OCI-LY1 (cell line): ENCODE data around the gene ZNF521.

Source experiments
- H2AFZ ChIP-seq: fragments of 200-600 bp; sonication (generic), shearing (Covaris generic); 2 replicates; pipeline ENCODE4 v1.6.0; 2014; ENCODE audit warnings: antibody characterized with exemption, mild to moderate bottlenecking, low read length
- H3F3A ChIP-seq: fragments of 200-600 bp; sonication (generic), shearing (Covaris generic); 2 replicates; pipeline ENCODE4 v1.6.0; 2014; ENCODE audit warnings: mild to moderate bottlenecking, antibody characterized with exemption, low read length, moderate library complexity; ENCODE audit not compliant: insufficient read depth
- H3K27ac ChIP-seq: fragments of 200-600 bp; sonication (generic); 2 replicates; pipeline ENCODE4 v1.5.1; 2014; ENCODE audit warnings: low read length, mixed run types, mild to moderate bottlenecking, low read depth; ENCODE audit not compliant: poor library complexity, severe bottlenecking
- H3K27me3 ChIP-seq: fragments of 200-600 bp; sonication (generic); 2 replicates; pipeline ENCODE4 v1.6.0; 2014; ENCODE audit warnings: antibody characterized with exemption, mild to moderate bottlenecking, low read length, moderate library complexity; ENCODE audit not compliant: insufficient read depth
- H3K36me3 ChIP-seq: fragments of 200-600 bp; sonication (generic); 2 replicates; pipeline ENCODE4 v1.6.1; 2014; ENCODE audit warnings: mild to moderate bottlenecking, antibody characterized with exemption, low read length, moderate library complexity, mixed read lengths; ENCODE audit not compliant: insufficient read depth
- H3K4me1 ChIP-seq: fragments of 200-600 bp; sonication (generic); 2 replicates; pipeline ENCODE4 v1.5.1; 2014; ENCODE audit warnings: mild to moderate bottlenecking, low read length, moderate library complexity; ENCODE audit not compliant: insufficient read depth, severe bottlenecking
- H3K4me2 ChIP-seq: fragments of 200-600 bp; sonication (generic), shearing (Covaris generic); 2 replicates; pipeline ENCODE4 v1.6.1; 2014; ENCODE audit warnings: low read length
- H3K4me3 ChIP-seq: fragments of 200-600 bp; sonication (generic); 2 replicates; pipeline ENCODE4 v1.5.1; 2014; ENCODE audit warnings: low read length, low read depth, mild to moderate bottlenecking, mixed read lengths; ENCODE audit not compliant: poor library complexity, severe bottlenecking
- H3K79me2 ChIP-seq: fragments of 200-600 bp; shearing (Covaris generic); 2 replicates; pipeline ENCODE4 v1.6.1; 2016; ENCODE audit warnings: mixed run types, low read length, mixed read lengths; ENCODE audit not compliant: insufficient read depth
- H3K9ac ChIP-seq: fragments of 200-600 bp; sonication (generic), shearing (Covaris generic); 2 replicates; pipeline ENCODE4 v1.6.1; 2014; ENCODE audit warnings: mild to moderate bottlenecking, low read length, mixed read lengths
- H3K9me2 ChIP-seq: fragments of 200-600 bp; sonication (generic), shearing (Covaris generic); 2 replicates; pipeline ENCODE4 v1.6.1; 2014; ENCODE audit warnings: low read depth, mild to moderate bottlenecking, low read length, mixed read lengths
- H3K9me3 ChIP-seq: fragments of 200-600 bp; shearing (Covaris generic); 2 replicates; pipeline ENCODE4 v1.6.1; 2014; ENCODE audit warnings: low read length, mixed read lengths
- H4K20me1 ChIP-seq: fragments of 200-600 bp; sonication (generic), shearing (Covaris generic); 2 replicates; pipeline ENCODE4 v1.6.0; 2016; ENCODE audit warnings: mild to moderate bottlenecking, low read length; ENCODE audit not compliant: insufficient read depth
- CTCF ChIP-seq: fragments of 200-600 bp; sonication (generic), shearing (Covaris generic); IDR thresholded peaks from 2 replicates; pipeline ENCODE4 v1.5.1; 2017; ENCODE audit warnings: mild to moderate bottlenecking, antibody characterized with exemption, low read length, moderate library complexity, mixed read lengths
- EZH2 ChIP-seq: fragments of 200-600 bp; sonication (generic), shearing (Covaris generic); IDR thresholded peaks from 2 replicates; pipeline ENCODE4 v1.8.0; 2017; ENCODE audit warnings: borderline replicate concordance, mixed run types, mild to moderate bottlenecking, antibody characterized with exemption, low read length, moderate library complexity, mixed read lengths

Gene ZNF521

DNA sequence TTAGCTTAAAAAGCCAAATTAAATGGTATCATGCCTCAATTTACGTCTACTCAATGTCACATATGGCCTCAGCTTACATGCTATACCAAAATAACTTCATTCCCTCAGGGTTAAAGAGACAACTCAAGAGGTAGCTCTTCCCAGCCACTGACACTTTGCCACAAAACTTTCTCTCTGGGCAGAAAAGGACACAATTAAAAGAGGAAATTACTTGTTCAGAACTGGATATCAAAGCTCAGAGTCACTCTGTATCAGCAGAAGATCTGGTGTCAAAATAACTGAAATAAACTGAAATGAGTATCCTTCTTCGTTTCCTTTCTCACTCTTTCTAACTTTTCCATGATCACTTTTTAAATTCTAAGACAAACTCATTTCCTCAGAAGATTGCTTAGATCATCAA lies 108.7 kb downstream of the ZNF521 start:
- no peaks in the 10 kb centered on the region for H3F3A ChIP-seq
- no peak overlapping the region for H3K9ac ChIP-seq
- H3K27me3 ChIP-seq, result no peaks in the 10 kb centered on the region
- TF ChIP-seq CTCF (no peak), EZH2 (no peak)
- H3K4me3 ChIP-seq, result no peak overlapping the region
- H2AFZ ChIP-seq, result no peak overlapping the region
- no peaks in the 10 kb centered on the region for H3K79me2 ChIP-seq
- H3K4me1 ChIP-seq, result peaks cover 16% of the 10 kb centered on the region
- no peak overlapping the region for H3K27ac ChIP-seq
- no peak overlapping the region for H3K4me2 ChIP-seq
- no peaks in the 10 kb centered on the region for H3K36me3 ChIP-seq
- no peaks in the 10 kb centered on the region for H3K9me2 ChIP-seq
- H3K9me3 ChIP-seq, result no peaks in the 10 kb centered on the region
- no peaks in the 10 kb centered on the region for H4K20me1 ChIP-seq

GRCh38 chr18:25240420-25240770 lies 111.6 kb downstream of the ZNF521 start:
- no peak overlapping the region for H3K9ac ChIP-seq
- TF ChIP-seq EZH2 (no peak), CTCF (no peak)
- no peaks in the 10 kb centered on the region for H3F3A ChIP-seq
- H4K20me1 ChIP-seq, result no peaks in the 10 kb centered on the region
- H3K27ac ChIP-seq, result no peak overlapping the region
- H2AFZ ChIP-seq, result no peak overlapping the region
- no peaks in the 10 kb centered on the region for H3K36me3 ChIP-seq
- H3K79me2 ChIP-seq, result no peaks in the 10 kb centered on the region
- no peak overlapping the region for H3K4me2 ChIP-seq
- no peaks in the 10 kb centered on the region for H3K27me3 ChIP-seq
- peaks cover 16% of the 10 kb centered on the region for H3K4me1 ChIP-seq
- no peak overlapping the region for H3K4me3 ChIP-seq
- no peaks in the 10 kb centered on the region for H3K9me2 ChIP-seq
- no peaks in the 10 kb centered on the region for H3K9me3 ChIP-seq

DNA sequence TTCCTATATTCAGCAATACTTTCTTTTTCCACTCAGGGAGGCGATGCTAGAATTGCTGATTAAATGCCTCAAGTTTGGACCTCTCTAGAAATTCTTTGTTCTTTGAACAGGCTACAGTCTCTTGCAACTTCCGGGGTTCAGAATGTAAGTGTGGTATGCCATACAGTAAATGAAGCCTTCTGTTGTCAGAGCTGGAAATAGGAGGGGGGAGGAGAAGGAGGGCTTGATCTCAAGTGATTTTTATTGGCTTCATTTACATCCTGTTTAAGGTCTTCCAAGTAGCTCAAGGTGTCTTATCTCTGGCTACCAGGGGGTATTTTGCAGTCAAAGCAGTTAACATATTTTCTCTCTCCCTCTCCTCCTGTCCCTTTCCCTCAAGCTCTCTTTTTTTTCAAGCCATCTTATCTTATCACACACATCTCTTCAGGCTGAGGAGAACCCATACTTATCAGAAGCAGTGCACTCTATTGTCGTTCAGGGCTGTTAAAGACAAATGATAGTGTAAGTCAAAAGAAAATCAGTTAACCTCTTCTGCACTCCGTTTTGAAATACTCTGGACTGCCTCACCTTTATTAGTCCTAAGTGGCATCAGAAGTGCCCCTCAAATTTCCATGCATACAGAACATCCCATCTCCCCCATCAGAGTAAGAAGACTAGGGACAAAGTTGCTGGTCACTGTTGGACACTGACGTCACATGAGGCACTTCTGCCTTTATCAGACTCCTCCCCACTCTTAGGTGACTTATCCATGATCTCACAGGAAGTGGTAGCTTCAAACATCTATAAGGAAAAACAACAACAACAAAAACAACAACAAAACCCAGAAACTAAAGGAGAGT lies 112.2 kb downstream of the ZNF521 start:
- Histone ChIP-seq H3K27ac (no peak overlapping the region), H3F3A (no peaks in the 10 kb centered on the region), H3K9me2 (no peaks in the 10 kb centered on the region), H3K4me3 (no peak overlapping the region), H4K20me1 (no peaks in the 10 kb centered on the region), H3K4me2 (no peak overlapping the region; the same call in 1 of the 2 replicates), H3K4me1 (peaks cover 16% of the 10 kb centered on the region), H3K79me2 (no peaks in the 10 kb centered on the region), H3K9ac (no peak overlapping the region), H3K9me3 (no peaks in the 10 kb centered on the region), H2AFZ (no peak overlapping the region), H3K27me3 (no peaks in the 10 kb centered on the region), H3K36me3 (no peaks in the 10 kb centered on the region)
- TF ChIP-seq CTCF (no peak), EZH2 (no peak)
